Measurements from ENCODE around the gene ICOS.

The ICOS gene, protein sequence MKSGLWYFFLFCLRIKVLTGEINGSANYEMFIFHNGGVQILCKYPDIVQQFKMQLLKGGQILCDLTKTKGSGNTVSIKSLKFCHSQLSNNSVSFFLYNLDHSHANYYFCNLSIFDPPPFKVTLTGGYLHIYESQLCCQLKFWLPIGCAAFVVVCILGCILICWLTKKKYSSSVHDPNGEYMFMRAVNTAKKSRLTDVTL

DNA sequence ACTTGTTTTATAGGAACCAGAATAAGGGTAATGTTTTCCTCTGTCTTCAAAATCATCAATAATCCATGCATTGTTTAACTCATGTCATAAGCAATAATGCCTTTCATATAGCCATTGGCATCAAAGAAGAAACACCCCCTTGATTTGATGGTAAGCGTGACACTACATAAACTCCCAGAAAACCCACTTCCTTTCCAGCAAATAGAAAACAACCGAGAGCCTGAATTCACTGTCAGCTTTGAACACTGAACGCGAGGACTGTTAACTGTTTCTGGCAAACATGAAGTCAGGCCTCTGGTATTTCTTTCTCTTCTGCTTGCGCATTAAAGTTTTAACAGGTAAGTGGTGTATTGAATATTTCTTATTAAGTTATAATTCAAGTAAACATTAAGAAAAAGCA lies at the start of gene ICOS:
ICOS (plus strand) TSS at position 229 of the 400 bp plus-strand sequence; CDS start at position 281, 52 bp downstream.
- no peak for DNase-seq

DNA sequence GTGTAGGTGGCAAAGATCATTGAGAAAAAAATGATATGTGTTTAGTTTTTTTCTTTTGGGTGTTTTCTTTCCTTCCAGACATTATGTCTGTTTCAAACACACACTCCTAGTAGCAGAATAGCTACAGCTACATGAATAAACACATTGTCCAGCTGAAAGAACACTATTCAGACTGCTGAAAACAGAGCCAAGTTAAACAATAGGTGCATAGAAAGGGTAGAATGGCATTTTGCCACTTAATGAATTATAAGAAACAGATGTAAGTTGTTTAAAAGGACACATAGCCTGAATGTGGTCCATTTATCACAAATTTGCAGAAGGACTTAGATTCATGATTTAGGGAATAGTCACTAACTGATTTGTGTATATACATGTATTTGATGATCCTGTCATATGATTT lies 48.9 kb upstream of the ICOS start:
- no peak for DNase-seq

DNA sequence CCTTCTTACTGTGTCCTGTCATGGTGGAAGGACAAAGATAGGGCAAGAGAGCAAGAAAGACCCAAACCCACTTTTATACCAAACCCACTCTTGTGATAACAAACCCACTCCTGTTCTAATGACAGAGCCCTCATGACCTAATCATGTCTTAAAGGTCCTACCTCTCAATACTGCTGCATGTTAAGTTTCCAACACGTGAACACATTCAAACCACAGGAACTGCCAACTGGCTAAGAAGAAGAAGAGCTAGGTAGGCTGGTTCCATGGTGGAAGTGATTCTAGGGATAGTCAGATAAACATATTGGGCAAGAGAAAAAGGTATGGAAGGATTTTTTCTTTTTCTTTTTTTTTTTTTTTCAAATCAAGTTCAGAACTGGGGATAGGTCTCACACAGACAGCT lies 47.0 kb upstream of the ICOS start:
- no peak for DNase-seq

DNA sequence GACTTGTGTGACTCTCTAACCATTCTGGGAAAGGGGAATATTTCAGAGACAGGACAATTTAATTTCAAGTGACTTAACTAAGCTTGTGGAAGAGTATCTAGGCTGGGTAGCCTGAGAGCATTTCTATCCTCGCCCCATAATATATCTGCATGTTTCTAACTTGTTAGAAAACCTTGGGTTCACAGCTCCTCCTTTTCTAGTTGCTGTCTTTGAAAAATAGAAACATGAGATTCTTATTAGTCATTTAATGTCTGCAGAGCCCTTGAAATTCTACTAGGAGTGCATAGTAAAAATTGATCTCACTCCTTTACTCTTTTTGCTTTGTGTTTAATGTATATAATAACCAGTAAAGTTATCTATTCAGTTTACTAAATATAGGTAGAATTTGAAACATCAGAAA lies 46.6 kb upstream of the ICOS start:
- DNase-seq, result no peak

DNA sequence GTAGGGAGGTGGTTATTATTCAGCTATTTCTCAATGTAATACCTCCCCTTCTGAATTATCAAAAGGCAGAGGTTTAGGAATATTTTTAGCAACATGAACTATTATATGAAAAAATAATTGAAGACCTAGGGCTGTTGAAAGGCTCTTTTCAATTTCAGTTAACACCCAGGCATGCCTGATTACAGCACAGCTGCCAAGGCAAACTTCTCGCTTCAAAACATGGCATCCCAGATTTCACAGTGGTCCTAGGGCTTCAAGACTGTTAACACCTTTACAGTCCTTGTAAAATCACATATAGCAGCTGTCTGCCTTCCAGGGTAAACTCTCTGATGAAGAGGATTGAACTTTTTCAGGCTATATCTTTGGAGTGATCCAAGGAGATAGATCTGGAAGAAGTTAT lies 45.8 kb upstream of the ICOS start:
- DNase-seq, result no peak

DNA sequence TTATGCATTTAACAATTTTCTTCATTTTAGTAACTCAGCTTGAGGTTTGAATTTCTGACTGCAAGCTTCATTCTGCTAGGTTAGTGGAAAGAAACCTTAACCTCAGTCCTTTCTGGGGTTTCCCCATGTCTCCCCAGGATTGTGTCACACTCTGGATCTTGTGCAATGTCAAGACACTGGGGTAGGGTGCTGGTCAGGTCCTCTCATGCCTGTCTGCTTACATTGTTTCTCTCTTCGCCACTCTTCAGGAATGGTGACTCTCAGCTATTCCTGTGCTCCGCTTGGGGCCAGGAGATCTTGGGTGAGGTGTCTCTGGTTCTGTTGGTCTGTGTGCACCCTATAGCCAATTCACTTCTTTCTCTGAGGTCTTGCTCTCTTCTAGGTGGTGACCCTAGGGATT lies 45.1 kb upstream of the ICOS start:
- no peak for DNase-seq

DNA sequence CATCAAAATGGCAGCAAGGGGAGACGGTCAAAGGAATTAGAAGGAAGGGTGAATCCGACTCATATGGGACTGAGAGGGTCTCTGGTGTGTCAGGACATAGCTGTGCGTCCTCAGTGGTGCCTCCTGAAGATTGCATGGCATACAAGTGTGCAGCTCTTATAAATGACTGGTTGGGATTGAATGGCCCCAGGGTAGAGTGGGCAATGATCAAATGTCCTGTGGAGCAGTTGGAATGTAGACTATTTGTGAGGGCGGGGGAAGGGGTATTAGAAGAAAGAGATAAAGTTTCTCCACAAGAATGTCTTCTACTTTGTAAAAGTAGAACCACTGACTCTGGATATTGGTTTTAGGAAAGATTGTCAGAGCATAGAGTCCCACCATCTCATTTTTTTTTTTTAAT lies 44.4 kb upstream of the ICOS start:
- no peak for DNase-seq

DNA sequence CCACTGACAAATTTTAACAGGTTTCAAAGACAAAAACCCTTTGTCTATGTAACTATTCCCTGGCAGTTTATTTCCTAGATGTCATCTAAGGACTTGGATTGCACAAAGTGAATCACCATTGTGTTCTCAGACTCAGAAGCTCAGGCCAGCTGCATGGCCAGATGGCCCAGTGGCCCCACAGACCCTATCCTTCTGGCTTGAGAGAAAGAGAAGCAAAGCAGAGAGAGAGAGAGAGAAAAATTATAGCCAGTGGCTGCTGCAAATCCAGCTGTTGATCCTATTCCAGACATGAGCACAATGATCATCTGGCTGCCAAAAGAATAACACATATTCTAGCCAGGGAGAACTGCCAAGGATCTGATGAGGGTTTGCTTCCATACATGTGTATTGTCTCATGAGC lies 43.2 kb upstream of the ICOS start:
- DNase-seq, result peak; percentile 13

DNA sequence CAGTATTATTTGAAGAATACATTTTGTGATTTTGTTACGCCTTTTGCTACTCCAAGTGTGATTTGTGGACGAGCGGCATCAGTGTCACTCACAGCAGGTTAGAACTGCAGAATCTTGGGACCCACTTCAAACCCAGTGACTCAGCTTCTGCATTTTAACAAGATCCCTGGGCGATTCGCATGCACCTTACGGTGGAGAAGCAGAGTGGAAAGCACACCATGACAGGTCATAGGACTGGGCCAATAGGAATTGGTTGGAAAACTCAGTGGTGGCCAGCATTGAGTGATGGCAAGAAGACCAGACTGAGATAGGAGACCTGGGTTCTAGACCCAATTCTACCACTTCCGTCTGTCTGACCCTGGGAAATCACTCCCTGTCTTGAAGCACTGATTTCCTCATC lies 42.7 kb upstream of the ICOS start:
- no peak for DNase-seq

DNA sequence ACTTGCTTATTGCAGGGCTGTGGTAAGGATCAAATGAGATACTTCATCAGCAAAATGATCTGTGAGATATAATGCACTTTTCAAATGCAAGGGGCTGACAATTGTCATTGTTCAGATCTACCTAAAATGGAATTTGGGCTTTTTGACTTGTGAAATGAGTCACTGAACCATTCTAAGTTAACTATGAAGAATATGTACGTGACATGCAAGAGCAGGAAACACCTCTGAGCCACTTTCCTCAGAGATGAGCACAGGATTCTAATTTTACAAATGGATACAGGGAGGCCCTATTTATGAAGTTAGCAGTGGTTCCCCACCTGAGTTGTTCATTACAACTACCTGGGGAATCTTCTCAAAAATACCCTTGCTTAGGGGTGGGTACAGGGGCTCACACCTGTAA lies 42.3 kb upstream of the ICOS start:
- DNase-seq, result no peak

DNA sequence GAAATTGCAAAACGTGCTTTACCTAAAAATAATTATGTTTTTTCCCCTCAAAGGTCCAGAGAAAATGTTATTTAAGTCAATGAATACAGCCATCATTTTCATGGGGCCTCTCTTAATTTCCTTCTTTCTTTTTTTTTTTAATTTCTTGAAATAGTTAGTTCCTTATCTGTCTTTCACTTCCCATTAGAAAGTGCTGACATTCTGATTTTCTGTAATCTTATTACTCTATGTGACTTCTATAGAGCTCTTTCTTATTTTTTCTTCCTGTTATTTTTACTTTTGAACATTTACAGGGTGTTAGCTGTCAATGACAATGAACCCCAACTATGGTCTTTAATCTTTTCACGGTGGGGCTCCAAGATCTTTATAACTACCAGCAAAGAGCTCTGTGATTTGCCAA lies 39.0 kb upstream of the ICOS start:
- no peak for DNase-seq

DNA sequence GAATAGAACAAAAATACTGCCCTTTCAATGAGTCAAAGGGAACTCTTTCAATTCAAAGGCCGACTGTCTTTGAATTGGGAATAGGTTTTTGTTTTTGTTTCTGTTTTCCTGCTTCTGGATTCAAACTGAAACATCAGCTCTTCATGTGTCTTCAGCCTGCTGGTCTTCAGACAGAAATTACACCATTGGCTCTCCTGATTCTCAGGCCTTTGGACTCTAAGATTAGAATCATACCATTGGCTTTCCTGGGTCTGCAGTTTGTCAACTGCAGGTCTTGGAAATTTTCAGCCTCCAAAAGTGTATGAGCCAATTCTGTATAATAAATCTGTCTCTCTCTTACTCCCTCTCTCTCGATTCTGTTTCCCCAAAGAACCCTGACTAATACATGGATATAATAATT lies 37.9 kb upstream of the ICOS start:
- DNase-seq, result no peak

DNA sequence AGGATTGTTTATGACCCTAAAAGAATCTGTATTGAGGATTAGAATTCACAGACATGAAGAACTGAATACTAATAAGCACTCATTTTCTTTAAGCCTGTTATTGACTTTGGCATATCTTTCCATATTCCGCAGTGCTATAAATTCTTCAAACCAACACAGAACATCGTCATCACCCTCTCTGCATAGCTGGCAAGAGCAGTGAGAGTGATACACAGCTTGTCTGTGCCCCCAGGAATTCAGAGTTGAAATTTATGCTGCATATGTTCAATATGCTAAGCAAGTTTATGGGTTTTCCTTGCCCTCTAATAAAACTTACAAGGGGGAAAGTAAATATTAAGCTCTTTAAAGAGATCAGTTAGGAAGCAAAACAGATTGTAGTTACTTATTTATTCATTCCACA lies 36.3 kb upstream of the ICOS start:
- no peak for DNase-seq

DNA sequence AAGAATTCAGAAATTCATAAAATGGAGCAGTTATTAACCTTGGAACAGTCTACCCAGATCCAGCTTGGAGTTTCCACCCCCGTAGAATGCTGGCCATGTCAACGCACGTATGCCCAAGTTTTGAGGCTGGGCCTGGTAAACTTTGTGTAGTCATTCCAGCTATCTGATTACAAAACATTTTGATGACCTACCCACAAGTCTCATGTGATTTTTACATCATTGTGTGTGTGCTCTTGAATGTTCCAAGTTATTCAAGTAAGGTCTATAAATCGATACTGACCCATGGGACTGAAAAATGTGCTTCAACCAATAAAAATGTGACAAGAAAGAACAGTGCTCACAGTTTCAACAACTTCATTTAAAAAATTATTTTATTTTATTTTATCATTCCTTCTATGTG lies 32.5 kb upstream of the ICOS start:
- DNase-seq, result no peak

DNA sequence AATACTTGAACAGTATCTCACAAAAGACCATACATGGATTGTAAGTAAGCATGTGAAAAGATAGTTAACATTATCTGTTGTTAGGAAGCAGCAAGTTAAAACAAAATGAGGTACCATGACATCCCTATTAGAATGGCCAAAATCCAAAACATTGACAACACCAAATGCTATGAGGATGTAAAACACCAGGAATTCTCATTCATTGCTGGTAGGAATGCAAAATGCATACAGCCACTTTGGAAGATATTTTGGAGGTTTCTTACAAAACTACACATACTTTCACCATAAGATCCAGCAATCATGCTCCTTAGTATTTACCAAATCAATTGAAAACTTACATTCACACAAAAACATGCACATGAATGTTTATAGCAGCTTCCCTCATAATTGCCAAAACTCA lies 30.9 kb upstream of the ICOS start:
- peak; percentile 32 for DNase-seq

DNA sequence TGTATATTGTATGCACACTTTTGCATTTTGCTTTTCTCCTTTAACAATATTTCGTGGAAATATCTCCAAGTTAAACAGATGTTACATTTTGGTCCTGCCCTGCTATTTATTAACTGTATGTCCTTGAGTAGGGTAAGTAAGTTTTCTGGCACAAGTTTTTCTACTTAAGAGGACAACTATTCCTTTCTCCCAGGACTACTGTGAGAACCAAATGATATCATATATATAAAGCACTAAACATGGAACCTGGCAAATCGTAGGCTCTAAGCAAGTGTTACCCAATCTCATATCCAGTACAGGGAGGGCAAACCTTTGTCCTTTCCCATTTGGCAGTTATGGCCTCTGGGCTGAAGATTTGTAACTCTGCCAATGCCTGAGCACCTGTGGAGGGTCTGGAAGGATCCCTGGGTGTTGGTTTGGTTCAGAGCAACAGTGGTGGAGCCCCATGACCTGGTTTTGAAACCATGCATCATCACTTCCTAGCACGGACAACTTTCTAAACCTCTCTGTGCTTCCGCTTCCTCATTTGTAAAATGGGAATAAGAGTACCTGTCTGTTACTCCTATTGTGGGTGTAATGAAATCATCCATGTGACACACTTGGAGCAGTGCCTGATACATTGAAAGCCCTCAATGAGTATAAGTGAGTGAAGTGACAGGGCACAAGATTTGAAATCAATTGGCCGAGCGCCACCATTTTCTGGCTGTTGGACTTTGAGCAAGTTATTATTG lies 28.3 kb upstream of the ICOS start:
- no peak for DNase-seq

DNA sequence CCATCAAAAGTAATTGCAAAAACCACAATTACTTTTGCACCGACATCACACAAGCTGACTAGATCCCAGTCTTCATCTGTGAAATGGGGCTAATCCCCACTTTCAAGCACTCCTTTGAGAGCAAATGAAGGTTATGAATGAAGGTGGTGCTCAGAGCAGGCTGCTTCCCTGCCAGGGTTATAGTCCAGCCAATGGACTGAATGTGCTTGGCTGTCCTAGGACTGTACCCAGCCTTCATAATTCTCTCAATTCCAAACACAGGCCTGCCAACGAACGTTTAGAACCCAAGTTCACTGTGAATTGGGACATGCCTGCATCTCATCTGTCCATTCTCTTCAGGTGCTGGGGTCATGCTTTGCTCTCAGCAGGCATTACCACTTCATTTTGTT lies 27.8 kb upstream of the ICOS start:
- no peak for DNase-seq

DNA sequence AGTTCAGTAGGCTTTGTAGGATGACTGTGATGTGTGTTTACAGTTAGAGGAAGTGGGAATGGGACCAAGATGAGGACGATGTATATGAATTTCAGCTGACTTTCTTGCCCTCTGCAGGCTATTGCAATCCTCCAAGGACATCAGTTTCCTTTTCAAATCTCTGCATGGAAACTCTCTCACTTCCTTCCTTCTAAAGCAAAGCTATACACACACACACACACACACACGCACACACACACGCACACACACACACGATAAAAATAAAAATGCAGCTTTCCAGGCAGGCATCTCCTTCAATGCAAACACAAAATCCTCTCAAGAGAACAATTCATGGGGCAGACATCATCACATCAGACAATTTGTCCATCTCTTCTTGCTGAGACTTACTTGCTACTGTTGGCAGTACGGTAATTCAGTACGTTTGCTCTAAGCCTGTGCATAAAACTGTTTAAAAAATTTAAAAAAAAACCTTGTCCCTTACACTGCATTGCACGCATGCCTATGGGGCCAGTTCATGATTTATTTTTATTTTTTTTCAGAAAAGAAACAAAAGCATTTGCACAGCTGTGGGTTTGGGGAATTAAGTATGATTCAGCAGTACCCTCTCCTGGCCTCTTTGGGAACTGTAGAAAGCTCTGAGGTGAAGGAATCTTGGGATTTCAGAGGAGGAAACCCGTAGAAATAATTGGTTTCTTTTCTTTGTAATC lies 27.1 kb upstream of the ICOS start:
- DNase-seq, result peak; percentile 65

DNA sequence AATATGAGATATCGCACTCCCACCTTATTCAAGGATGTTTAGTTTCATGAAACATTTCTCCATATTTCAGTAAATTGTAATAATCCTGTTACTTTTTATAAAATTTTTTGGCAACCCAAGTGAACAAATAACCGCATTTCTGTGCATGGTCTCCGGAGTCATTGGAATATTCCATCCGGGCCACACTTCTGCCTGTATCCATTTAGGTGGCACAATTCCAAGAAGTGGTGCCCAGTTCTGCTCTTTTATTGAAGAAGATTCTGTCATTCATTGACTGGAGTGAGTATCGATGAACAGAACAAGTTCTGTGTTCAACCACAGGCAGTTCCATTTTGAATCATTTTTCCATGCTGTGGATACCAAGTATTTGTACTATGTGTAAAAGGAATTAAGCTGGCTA lies 26.6 kb upstream of the ICOS start:
- no peak for DNase-seq

DNA sequence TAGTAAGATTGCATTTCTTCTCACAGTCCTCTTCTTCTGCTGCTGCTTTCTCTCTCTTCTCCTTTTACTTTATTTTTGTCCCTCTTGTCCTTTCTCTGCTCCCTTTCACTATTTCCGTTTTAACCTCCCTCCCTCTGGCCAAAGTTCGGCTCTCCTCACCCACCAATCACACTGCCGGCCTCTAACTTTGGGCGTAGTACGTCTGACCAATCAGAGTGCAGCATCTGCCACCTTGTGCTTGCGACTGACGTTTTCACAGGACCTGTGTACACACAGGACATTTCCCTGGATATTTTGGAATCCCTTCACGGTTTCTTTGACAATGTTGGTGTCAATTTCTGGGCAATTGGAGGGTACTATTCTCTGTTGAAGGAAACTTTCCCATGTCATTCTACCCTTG lies 22.6 kb upstream of the ICOS start:
- no peak for DNase-seq

DNA sequence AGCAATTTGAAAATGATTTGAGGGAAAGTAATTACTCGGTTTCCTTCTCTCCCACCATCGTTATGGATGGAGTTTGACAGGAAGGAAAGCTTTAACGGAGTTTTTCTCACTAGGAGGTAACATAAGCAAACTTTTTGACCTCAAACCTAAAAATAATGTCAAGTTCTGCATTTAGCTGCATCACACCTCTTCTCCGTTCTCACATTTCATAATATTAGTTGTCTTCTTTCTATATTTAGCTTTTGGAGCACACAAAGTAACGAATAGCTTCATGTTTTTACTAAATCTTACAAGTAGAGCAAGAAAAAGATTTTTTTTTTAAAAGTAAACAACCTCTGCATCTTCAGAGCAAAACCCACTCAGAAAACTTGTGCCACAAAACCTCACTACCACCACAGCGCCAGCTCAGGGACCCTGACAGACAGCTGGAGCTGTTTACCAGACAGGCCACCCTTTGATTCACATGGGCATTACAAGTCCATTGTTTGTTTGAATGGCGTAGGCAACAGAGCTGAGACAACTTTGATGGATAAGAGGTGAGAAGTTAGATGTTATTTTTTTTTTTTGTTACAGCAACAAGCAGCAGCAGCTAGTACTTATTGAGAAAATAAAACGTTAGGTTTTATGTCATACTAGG lies 21.9 kb upstream of the ICOS start:
- no peak for DNase-seq

DNA sequence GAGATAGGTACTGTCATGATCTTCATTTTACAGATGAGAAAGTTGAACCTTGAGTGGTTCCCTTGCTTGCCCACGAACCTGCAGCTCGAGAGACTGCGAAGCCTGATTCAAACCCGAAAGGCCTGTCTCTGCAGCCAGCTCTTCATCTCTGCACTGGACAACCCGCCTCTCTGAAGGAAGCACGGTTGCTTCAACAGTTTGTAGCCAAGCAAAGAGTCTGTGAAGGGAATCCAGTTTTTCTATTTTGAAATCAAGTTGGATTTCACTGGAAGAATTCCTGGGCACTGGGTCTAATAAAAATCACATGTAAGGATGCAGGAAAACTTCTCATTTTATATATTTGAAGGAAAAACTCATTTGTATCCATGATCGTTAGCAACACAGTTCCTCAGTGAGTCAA lies 21.3 kb upstream of the ICOS start:
- no peak for DNase-seq

DNA sequence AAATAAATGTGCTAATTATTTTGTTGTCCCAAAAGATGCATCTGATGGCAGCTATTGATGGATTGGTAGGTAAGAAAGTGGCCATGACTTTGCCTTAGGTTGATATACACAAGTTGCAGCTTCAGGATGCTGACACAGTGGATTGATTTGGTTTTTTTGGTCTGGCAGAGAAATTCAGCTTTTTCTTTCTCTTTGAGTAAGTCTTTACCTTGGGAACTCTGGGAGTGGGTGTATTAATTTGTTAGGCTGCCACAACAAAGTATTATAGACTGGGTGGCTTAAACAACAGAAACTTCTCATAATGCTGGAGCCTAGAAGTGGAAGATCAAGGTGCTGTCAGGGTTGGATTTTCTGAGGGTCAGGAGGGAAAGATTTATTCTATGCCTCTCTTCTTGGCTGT lies 19.8 kb upstream of the ICOS start:
- no peak for DNase-seq

DNA sequence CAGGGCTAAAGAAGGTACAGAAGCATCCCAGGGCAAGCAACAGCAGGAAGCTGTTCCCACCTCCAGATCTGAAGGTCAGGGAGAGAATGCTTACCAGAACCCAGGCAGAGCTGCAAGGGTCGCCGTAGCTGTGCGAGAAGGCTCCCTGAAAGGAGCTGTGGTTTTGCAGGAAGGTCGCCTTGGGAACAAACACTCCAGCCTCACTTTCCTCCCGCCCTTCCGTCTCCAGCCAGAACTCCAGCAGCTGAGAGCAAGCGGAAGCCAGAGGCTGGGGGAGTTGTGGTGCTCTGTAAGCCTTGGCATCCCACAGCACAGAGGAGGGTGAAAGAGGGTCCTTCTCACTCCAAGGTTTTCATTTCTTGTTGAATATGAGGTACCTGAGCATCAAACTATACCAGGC lies 18.3 kb upstream of the ICOS start:
- no peak for DNase-seq

Measured in fibroblast of upper back skin (primary cell).